SK-N-MC (cell line): ENCODE measurements around the gene NEDD1.

Source experiments
- EZH2 ChIP-seq: fragments of 200-600 bp; sonication (generic); IDR thresholded peaks from one replicate; pipeline ENCODE4 v1.6.1; 2017; ENCODE audit warnings: antibody characterized with exemption
- FOXP2 ChIP-seq: optimal IDR thresholded peaks from 2 replicates; pipeline ENCODE3; 2011; ENCODE audit warnings: mild to moderate bottlenecking, moderate library complexity; ENCODE audit not compliant: insufficient read depth; ENCODE audit errors: extremely low read length, control extremely low read depth
- POLR2AphosphoS5 ChIP-seq: IDR thresholded peaks from 2 replicates; pipeline ENCODE4 v1.6.1; 2012; ENCODE audit warnings: mild to moderate bottlenecking, low read depth, low read length, borderline replicate concordance

DNA sequence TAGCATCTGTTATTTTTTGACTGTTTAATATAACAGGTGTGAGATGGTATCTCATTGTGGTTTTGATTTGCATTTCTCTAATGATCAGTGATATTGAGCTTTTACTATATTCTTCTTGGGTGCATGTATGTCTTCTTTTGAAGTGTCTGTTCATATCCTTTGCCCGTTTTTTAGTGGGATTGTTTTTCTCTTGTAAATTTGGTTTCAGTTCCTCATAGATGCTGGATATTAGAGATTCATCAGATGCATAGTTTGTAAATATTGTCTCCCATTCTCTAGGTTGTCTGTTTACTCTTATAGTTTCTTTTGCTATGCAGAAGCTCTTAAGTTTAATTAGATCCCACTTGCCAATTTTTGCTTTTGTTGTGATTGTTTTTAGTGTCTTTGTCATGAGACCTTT is 48.9 kb upstream of the NEDD1 start:
- TF ChIP-seq POLR2AphosphoS5 (no peak), EZH2 (no peak), FOXP2 (no peak)
